ENCODE measurements around the gene RAPGEF6.

- no peak for TF ChIP-seq CTCF (tag by site-specific recombination; IDR thresholded peaks at IDR 0.05)
- TF ChIP-seq SETDB1 (IDR thresholded peaks at IDR 0.05; ENCODE audit: insufficient read length, low read length) = peak; percentile 29
- no peak for TF ChIP-seq TCF7L2 (IDR thresholded peaks at IDR 0.05; ENCODE audit: borderline replicate concordance, low read depth, low read length)
- no peak for TF ChIP-seq REST (tag by site-specific recombination; IDR thresholded peaks at IDR 0.05)
- no peak for TF ChIP-seq PRDM1 (tag by site-specific recombination; IDR thresholded peaks at IDR 0.05)
- TF ChIP-seq ZSCAN30 (tag by site-specific recombination; IDR thresholded peaks at IDR 0.05) = no peak
- TF ChIP-seq ZNF548 (tag by site-specific recombination; IDR thresholded peaks at IDR 0.05) = no peak
- TF ChIP-seq ZNF529 (tag by site-specific recombination; IDR thresholded peaks at IDR 0.05; ENCODE audit: insufficient replicate concordance) = no peak
- TF ChIP-seq SP3 (tag by site-specific recombination; IDR thresholded peaks at IDR 0.05) = no peak
These were observed 63.3 kb downstream of the RAPGEF6 start for GRCh38 chr5:131571669-131572168.

Measured in HEK293 (cell line).